HG03571 (cell line): ENCODE results near the gene ULK4.
A peak's percentile ranks its signal among the peaks of the same experiment; 100 is the strongest.
"Not testable (repeated sequence)": the region's sequence is repeated elsewhere in the genome, so short reads cannot be mapped to it uniquely, and the experiment has no call there.

Experiments used
- ATAC-seq: cut with Tn5 transposase; IDR thresholded peaks from one replicate; pipeline ENCODE4 v1.9.1; 2021; ENCODE audit not compliant: unreplicated experiment

ULK4 gene

GRCh38 chr3:41581700-41582099 lies 380.2 kb downstream of the ULK4 start:
- peak; percentile 99 for ATAC-seq

- no peak for ATAC-seq
Observed at GRCh38 chr3:41580274-41580959, 381.5 kb downstream of the ULK4 start.

- no peak for ATAC-seq
Observed at GRCh38 chr3:41579861-41580260, 382.0 kb downstream of the ULK4 start.

GRCh38 chr3:41578798-41579197 lies 383.1 kb downstream of the ULK4 start:
- no peak for ATAC-seq

- no peak for ATAC-seq
Observed at GRCh38 chr3:41575724-41576123, 386.2 kb downstream of the ULK4 start.

- no peak for ATAC-seq
Observed at GRCh38 chr3:41574900-41575299, 387.0 kb downstream of the ULK4 start.

GRCh38 chr3:41573591-41573990 lies 388.3 kb downstream of the ULK4 start:
- ATAC-seq: no peak

GRCh38 chr3:41572092-41572491 lies 389.8 kb downstream of the ULK4 start:
- no peak for ATAC-seq

- no peak for ATAC-seq
Observed at GRCh38 chr3:41569632-41570305, 392.1 kb downstream of the ULK4 start.

GRCh38 chr3:41565948-41566514 lies 395.9 kb downstream of the ULK4 start:
- no peak for ATAC-seq

GRCh38 chr3:41565003-41565402 lies 396.9 kb downstream of the ULK4 start:
- no peak for ATAC-seq

GRCh38 chr3:41556245-41556644 lies 405.7 kb downstream of the ULK4 start:
- ATAC-seq: not testable (repeated sequence)

GRCh38 chr3:41532976-41533375 lies 428.9 kb downstream of the ULK4 start:
- no peak for ATAC-seq

- ATAC-seq: no peak
Observed at GRCh38 chr3:41526995-41527573, 434.8 kb downstream of the ULK4 start.

- no peak for ATAC-seq
Observed at GRCh38 chr3:41525303-41526064, 436.4 kb downstream of the ULK4 start.

GRCh38 chr3:41523897-41524296 lies 438.0 kb downstream of the ULK4 start:
- ATAC-seq: no peak

- peak; percentile 68 for ATAC-seq
Observed at GRCh38 chr3:41522612-41523011, 439.3 kb downstream of the ULK4 start.

GRCh38 chr3:41521010-41521655 lies 440.8 kb downstream of the ULK4 start:
- no peak for ATAC-seq

- ATAC-seq: no peak
Observed at GRCh38 chr3:41519746-41520145, 442.2 kb downstream of the ULK4 start.

- no peak for ATAC-seq
Observed at GRCh38 chr3:41518626-41519025, 443.3 kb downstream of the ULK4 start.
